GM12801 (cell line): ENCODE results near the gene MMP25.

Experiments used
- TF ChIP-seq, protein P1 (sequence below): IDR thresholded peaks from one replicate; pipeline ENCODE4 v1.5.1; 2011; ENCODE audit warnings: control low read depth; ENCODE audit not compliant: insufficient read length; ENCODE audit errors: extremely low read depth

Gene MMP25

DNA sequence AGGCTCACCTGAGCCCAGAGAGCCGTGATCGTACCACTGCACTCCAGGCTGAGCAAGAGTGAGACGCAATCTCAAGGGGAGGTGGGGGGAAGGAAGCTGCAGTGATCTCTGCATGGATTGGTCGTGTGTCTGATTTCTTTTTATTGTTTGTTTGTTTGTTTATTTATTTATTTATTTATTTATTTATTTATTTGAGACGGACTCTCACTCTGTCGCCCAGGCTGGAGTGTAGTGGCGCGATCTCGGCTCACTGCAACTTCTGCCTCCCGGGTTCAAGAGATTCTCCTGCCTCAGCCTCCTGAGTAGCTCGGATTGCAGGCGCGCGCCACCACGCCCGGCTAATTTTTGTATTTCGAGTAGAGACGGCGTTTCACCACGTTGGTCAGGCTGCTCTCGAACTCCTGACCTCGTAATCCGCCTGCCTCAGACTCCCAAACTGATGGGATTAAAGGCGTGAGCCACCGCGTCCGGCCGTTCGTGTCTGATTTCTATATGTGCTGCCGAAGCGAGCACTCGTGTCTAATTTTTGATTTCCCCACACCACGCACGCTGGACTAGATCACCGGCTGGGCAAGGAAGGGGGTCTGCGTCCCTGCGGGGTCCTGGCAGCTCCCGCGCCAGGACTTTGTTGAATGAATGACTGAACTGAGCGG lies 26.6 kb upstream of the MMP25 start:
- TF ChIP-seq, protein P1, sequence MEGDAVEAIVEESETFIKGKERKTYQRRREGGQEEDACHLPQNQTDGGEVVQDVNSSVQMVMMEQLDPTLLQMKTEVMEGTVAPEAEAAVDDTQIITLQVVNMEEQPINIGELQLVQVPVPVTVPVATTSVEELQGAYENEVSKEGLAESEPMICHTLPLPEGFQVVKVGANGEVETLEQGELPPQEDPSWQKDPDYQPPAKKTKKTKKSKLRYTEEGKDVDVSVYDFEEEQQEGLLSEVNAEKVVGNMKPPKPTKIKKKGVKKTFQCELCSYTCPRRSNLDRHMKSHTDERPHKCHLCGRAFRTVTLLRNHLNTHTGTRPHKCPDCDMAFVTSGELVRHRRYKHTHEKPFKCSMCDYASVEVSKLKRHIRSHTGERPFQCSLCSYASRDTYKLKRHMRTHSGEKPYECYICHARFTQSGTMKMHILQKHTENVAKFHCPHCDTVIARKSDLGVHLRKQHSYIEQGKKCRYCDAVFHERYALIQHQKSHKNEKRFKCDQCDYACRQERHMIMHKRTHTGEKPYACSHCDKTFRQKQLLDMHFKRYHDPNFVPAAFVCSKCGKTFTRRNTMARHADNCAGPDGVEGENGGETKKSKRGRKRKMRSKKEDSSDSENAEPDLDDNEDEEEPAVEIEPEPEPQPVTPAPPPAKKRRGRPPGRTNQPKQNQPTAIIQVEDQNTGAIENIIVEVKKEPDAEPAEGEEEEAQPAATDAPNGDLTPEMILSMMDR, result no peak

DNA sequence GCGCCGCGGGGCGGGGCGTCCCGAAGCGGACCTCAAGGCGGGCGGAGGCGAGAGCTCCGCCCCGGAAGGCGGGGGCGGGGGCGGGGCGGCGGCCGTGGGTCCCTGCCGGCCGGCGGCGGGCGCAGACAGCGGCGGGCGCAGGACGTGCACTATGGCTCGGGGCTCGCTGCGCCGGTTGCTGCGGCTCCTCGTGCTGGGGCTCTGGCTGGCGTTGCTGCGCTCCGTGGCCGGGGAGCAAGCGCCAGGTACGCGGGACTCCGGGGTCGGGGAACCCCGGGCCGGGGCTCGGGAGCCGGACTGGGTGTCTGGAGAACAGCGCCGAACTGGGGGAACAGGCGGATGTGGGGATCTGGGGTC lies 26.1 kb upstream of the MMP25 start, which contains the start of gene TNFRSF12A:
Gene TNFRSF12A, plus strand, starts transcription at position 122 of the 357 bp plus-strand sequence. Its CDS starts 30 bp downstream, at position 152.
- TF ChIP-seq, protein P1, result no peak

DNA sequence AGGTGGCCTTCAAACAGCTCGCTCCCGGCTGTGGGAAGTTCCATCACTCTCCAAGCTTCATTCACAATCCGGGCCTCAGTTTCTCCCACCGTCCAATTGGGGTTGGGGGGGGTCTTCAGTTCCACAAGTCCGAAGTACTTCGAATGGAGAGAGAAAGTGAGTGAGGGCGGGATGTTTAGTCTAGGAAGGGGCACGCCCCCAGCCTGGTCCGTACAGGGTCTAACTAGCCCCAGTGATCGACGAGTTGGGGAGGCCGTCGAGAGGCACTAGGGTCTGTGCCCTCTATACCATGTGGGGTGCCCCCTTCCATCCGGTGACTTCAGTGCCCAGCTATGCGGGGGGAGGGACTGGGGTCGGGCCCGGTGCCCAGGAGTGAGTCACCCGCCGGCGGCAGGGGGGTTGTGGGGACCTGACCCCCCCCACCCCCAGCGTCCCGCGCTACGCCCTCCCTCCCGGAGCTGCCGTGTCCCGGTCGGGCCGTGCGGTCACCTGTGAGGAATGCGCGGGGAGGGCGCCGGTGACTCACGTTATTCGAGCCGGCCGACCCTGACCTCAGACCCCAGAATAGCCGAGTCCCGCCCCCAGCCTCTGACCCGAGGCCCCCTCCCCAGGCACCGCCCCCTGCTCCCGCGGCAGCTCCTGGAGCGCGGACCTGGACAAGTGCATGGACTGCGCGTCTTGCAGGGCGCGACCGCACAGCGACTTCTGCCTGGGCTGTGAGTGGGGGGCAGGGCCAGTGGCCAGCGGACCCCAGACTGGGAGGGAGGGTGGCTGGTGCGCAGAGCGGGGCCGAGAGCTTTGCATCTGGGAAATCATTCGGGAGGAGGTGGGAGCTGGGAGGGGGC lies 25.5 kb upstream of the MMP25 start:
- TF ChIP-seq, protein P1, result no peak

DNA sequence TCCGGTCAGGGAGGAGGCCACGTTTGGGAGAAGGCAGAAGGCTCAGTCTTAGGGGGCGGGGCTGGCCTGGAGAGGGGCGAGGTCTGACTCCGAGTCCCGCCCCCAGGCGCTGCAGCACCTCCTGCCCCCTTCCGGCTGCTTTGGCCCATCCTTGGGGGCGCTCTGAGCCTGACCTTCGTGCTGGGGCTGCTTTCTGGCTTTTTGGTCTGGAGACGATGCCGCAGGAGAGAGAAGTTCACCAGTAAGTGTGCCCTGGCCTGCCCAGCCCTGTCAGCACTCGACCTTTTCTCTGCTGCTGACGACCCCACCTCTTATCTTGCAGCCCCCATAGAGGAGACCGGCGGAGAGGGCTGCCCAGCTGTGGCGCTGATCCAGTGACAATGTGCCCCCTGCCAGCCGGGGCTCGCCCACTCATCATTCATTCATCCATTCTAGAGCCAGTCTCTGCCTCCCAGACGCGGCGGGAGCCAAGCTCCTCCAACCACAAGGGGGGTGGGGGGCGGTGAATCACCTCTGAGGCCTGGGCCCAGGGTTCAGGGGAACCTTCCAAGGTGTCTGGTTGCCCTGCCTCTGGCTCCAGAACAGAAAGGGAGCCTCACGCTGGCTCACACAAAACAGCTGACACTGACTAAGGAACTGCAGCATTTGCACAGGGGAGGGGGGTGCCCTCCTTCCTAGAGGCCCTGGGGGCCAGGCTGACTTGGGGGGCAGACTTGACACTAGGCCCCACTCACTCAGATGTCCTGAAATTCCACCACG lies 24.7 kb upstream of the MMP25 start:
- TF ChIP-seq, protein P1, result no peak

DNA sequence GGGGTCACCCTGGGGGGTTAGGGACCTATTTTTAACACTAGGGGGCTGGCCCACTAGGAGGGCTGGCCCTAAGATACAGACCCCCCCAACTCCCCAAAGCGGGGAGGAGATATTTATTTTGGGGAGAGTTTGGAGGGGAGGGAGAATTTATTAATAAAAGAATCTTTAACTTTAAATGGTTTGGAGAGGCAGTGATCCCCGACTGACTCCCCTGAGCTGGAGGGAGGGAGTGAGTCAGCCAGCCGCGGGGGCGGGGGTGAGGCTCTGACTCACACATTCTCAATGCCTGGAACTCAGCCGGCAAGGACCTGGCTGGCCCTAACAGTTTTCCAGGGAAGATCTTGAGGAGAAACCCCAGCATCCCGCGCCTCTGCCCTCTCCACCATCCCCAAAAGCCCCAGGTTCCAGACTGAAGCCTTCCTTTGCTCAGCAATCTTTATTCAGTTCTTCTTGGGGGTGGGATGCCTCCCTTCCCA lies 24.1 kb upstream of the MMP25 start:
- TF ChIP-seq, protein P1, result no peak

DNA sequence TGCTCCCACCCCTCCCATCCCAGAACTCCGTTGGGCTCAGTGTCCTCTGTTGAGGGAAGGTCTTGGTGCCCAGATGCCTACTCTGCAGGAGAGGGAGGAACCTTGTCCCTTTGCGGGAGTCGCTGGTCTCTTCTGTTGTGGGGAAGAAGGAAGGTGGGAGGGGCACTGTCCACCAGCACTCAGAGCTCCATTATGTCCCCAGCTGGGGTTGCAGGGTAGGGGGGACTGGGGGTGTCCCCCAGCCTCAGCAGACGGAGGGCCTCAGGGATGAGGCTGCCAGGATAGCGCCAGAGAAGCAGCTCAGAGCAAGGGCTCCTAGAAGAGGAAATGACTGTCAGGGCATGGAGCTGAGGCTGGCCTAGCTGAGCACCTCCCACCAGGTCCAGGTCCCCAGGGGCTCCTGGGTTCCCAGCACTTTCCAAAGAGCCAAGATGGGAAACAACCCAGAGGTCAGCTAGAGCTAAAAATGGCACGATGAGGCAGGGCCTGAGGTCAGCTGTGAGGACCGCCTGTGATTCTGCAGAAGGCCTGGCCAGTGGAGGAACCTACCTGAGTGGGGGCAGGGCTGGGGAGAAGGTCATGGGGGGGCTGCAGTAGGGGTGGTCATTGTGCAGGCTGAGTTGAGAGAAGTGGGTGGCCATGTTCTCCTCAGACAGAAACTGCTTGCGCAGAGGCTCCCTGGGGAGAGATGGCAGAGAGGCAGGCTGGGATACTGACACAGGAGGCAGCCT lies 23.5 kb upstream of the MMP25 start:
- TF ChIP-seq, protein P1, result no peak

DNA sequence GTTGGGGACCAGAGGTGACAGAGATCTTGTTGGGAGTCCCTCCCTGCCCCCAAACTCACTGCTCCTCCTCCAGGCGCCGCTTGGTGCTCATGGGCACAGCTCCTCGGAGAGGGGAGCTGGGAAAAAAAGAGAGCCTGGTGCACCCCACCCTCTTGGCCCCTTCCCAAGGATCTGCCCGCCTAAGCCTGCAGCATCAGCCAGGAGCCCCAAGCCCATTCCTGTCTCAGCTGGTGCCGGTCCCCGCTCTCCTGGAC lies 23.0 kb upstream of the MMP25 start:
- TF ChIP-seq, protein P1, result no peak
